ENCODE measurements around the gene GBE1.
A peak's percentile ranks its signal among the peaks of the same experiment; 100 is the strongest.
"Not testable (repeated sequence)": the region's sequence is repeated elsewhere in the genome, so short reads cannot be mapped to it uniquely, and the experiment has no call there.

GBE1 gene

DNA sequence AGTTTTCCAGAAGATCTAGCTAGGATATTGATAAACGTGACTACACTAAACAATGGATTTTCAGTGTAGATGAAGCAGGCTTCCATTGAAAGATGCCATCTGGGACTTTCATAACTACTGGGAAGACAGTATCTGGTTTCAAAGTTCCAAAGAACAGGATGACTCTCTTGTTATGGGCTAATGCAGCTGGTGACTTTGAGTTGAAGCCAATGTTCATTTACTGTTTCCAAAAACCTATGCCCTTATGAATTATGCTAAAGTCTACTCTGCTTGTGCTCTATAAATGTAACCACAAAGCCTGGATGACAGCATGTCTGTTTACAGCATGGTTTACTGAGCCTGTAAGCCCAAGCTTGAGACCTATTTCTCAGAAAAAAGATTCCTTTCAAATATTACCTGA, 245.4 kb downstream of the GBE1 start:
- no peak for DNase-seq

DNA sequence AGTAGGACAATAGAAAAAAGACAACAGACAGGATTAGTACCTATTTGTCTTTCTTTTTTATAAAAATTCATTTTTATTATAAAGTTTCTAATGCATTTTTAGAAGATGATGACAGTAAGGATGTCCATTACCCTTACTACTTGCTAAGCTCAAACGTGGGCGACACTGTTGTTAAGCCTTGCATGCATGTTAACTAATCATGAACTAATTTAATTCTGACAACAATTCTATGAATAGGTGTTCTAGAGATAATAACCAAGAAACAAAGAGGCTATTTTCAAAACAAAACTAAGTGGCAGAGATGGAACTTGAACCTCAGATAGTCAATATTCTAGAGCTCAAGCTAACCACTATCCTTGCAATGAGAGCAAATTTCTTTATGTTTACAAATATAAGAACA, 247.9 kb downstream of the GBE1 start:
- DNase-seq: no peak

DNA sequence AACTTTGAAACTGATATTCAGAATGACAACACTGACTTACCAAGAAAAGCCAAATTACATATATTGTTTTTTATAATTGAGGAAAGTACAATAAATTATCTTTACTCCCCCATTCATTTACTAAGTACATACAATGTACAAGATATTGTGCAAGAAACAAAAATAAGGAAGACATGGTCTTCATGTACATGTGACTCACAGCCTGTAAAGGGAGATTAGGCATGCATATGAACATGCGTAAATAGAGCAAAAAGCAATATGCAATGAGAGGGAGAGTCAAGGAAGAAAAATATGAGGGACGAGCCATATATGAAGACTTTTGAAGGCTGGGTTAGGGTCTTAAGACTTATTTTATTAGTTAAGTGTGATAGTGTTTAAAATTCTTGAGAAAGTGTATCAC, 258.4 kb downstream of the GBE1 start:
- no peak for DNase-seq

DNA sequence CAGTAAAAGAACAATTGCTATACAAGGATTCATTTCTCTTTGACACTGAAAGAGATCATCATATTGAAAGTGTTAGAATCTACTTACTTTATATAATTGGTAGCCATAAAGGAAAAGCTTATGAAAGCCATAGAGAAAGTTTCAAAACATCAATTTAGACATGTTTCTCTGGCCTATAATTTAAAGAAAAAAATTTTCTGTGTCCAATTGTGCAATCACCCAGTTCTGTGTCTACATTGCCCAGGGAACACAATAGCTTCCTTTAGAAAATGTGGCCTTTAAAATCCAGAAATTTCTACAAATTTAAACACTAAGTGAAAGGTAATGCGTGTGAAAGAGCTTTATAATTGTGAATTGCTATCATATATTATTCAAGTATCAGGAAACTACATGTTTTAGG, 259.2 kb downstream of the GBE1 start:
- DNase-seq: no peak

DNA sequence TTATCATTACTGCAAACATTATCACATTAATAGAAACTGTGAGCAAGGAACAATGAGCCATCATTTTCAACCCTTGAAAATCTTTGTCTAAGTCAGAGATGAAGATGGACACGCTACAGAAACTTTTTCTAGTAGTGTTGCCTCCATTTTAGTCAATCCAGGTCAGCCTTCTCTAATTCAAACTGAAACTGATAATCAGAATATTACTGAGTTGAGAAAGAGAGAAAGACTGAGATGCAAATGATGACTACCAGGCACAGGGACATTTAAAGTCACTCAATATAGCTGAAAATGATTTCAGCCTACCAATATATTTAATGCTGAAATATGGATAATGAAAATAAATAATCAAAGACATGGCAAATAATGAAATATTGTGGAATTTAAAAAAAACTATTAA, 261.4 kb downstream of the GBE1 start:
- no peak for DNase-seq

DNA sequence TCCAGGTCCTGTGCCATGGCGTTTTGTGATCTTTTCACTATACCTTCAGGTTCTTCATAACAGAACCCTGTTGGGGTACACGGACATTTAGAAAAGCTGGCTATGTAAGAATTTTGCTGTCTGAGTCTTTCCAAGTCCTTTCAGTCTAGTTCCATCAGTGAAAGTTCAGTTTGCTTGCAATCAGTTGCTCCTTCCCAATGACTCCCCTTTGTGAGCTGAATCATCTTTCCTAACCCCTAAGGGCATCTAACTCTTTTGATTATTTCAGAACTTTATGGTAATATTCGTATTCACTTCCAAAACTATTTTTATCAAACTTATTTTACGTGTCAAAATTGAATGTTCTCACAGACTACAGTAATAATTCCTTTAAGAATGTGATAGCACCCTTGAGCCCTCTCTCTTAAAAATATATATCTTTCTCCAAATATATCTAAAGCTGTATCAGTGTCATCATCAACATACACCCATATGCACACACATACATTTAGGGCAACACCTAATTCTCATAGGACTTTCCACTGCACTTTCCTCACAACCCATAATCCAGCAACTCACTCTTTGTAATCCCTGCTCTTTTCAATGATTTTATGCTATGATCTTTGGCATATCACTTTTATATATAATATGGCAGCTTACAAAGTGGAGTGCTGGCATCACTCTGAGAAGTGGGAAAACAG, 263.7 kb downstream of the GBE1 start:
- no peak for DNase-seq

DNA sequence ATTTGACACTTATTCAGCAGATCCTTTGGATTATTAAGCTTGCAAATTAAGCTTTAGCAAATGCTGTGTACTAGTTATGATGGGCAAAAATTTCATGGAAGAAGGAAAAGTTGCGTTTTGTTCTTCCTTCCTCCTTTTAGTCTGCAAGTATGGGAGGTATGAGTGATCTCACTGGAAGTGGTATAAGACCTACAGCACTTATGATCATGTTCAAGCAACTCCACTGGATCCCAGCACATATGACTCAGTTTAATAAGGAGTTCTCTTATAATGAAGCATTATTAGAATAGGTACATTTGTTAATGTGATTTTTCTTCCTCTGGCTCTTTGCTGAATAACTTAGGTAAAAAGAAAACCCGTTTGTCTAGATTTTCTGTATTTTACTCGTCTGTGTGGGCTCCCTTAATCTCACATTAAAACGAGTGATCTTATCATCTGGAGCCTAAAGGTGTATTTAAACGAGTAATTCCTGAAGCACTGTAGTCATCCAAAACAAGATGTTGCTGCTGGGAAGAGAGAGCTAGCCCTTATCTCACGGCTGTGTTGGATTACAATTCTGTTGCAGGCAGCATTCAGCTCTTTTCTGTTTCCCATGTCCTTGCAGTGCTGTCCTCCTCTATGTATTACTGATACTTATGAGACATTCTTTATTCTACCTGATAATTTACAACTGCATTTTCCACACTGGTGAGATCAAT, 264.9 kb downstream of the GBE1 start:
- DNase-seq: no peak

DNA sequence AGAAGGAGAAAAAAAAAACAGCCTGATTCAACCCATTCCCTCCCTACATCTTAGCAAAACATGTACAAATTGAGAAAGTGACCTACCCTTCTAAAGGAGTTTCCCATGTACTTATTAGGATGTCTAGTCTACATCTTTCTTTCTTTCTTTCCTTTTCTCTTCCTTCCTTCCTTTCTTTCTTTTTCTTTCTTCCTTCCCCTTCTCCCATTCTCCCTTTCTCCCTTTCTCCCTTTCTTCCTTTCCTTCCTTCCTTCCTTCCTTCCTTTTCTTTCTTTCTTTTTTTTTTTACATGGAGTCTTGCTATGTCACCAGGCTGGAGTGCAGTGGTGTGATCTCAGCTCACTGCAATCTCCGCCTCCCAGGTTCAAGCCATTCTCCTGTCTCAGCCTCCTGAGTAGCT, 269.0 kb downstream of the GBE1 start:
- DNase-seq: not testable (repeated sequence)

DNA sequence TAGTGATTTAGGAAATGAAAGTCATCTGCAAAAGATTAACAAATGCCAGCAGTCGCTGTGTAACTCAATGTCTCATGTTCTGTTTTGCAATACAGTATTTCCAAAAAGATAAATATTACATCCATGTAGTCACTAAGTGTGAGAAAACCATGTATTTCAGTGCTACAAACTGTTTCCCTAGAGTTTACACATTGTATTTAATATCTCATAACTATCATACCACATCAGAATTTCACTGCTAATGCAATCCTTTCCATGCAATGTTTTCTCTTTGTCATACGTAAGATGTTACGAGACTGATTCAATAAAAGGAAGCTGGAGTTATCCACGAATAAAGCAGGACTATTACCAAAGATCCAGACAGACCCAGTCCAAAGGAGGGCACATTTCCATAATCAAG, 269.4 kb downstream of the GBE1 start:
- DNase-seq: no peak

DNA sequence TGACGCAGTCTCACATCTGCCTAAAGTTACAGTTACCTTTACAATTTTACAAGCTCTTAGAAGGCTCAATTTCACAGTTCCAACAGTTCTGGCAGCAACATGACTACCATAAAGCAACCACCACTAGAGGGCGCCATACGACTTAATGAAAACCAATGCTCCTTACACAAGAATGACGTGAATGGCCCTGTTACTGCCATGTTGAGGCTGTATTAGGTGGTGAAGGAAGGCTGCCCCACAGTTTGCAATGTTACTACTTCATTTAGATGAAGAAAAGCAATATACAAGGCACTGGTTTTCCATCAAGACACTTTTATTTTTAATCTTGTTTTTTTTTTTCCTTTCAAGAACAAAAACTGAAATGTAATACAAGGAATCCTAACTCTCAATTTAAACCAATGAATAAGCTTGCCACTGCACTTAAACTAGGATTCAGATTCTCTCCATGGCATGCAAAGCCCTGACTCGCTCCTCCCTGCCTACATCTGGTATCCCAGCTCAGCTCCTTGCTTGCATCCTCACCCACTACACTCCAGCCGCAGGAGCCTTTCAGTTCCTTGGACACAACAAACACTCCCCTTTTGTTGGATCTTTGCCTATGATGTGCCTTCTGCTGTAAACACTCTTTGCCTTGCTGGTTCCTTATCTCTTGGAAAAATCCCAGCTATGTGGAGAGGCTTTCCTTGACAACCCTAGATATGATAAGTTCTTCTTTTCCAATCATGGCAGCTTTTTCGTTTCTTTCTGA, 270.7 kb downstream of the GBE1 start:
- peak; percentile 73 for DNase-seq

DNA sequence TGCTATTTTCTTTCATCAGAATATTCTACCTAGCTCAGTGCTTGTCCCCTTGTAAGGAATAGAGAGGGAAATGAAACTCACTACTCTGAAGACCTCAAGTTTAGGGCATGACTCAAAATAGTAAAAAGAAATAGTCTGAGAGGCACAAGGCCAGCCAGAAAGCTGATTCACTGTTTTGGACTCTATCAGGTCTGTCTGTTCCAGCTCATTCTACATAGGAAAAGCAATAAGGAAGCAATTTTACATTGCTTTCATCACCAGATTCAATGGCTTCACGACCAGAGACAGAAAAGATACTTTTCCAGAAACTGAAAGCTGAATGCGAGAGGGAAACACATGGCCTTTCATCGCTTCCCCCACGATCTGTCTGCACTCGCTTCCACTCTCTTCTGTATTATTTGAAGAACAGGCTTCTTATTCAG, 276.0 kb downstream of the GBE1 start:
- no peak for DNase-seq

DNA sequence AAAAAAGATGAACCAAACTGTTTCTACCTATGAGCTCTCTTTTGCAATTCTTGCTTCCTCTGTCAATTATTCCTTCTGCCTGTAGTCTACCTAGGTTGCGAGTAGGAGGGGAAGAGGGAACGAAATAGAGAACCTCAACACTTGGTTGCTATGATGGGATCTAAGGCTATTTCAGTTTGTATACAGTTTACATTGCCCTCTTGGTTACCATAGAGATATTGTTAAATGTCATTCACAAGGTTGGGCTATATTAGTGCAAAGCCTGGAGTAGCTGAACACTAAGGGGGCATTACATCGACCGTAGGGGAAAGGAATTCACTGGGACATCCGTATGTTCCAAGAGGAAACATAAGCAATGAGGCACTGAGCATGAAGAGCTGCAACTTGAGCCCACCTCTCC, 276.9 kb downstream of the GBE1 start:
- DNase-seq: no peak

DNA sequence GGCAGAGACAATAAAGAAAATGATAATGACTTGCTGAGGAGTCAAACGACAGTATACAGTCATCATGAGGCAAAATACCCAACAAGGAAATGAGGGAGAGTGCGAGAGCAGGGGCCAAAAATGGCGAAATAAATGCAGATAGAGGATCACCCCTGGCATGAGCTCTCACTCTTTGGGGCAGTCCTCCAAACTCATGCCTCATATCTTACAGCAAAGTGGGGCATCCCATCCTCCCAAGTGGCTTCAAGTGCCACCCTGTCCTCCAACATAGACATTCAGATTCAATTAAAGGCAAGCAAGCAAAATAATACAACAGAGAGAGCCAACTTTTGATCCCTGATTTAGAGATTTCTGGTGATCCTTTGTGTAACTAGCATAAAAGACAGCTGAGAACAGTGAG, 278.4 kb downstream of the GBE1 start:
- DNase-seq: no peak

DNA sequence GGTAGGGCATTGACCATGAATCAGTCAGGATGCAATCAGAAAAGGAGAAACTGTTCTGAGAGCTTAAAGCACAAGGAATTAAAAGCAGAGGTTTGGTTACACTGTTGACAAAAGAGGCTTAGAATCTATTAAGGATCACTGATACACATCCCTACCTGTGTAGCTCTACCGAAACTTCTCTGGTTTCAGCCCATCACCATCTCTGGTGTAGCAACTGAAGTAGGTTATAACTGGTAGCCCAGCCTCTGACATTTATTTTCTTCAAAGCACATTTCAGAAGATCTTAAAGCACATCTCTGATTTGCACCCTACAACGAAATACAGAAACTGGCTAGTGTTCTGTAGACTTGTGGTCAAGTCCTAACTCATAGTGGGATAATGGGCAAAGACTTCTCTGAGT, 283.7 kb downstream of the GBE1 start:
- DNase-seq: no peak

DNA sequence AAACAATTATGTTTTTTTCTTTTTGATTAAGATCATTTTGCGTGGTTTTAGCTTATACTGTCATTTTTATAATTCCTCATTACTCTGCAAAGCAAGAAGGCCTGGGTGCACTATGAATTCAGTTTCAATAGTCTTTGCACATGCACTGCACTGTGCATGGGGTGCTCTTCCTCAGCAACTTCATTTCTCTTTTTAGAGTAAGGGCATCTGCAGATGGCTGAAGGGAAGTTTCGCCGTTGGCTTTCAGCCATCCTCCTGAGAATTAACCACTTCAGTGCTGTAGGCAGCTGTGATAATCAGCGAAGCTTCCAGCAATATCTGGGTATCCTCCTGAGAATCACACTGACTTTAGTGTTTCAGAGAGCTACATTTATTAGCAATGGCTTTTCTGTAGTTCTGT, 284.8 kb downstream of the GBE1 start:
- no peak for DNase-seq

DNA sequence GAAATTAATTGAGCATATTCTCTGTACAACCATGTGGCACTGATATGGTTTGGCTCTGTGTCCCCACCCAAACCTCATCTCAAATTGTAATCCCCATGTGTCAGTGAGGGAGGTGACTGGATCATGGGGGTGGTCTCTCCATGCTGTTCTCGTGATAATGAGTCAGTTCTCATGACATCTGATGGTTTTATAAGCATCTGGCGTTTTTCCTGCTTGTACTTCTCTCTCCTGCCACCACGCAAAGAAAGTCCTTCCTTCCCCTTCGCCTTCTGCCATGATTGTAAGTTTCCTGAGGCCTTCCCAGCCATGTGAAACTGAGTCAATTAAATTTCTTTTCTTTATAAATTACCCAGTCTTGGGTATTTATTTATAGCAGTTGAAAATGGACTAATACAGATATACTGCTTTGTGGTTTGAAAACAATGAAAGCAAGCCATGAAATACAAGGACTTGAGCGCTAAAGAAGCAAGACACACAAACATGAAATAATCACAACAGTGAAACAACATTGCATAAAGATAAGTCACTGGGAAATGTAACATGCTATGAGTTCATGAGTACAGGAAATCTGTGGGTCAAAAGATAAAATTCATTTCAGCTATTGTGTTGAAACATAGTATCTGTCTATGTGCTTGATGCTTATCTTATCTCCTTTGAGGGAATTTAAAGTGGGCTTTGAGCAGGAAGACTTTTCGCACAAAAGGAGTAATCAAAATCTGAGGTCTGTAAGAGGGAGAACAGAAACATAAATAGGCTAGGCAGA, 288.7 kb downstream of the GBE1 start:
- no peak for DNase-seq

DNA sequence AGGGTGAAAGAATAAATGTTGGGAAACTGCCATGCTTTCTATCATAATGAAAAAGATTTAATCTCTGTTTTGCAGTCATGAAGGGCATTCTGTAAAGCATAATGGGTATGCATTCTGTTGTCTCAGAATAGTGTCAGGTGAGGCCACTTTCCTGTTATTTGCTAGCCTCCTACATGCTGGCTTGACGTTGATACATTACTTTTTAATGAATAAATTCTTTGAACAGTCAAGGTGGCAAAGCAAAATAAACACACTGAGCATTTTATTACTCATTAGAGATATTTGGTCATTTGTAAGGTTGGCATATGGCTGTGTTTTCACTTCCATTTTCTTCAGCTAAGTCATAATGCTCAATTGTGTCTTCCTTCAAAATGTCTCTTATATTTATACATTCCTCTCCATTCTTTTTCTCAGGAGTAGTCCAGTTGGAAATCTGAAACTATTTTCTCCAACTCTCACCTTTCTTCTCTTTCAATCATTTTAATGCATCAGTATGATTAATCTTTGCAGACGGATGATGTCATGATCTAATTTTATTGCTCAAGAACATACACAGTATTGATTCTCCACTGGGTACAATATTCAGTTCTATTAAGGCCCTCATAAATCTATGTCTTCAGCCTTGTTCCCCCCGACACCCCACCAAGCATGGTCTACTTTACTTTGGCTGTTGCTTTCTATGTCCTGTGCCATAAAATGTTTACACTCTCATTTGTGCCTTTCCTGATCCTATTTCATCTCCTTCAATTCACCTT, 290.7 kb downstream of the GBE1 start:
- DNase-seq: no peak

DNA sequence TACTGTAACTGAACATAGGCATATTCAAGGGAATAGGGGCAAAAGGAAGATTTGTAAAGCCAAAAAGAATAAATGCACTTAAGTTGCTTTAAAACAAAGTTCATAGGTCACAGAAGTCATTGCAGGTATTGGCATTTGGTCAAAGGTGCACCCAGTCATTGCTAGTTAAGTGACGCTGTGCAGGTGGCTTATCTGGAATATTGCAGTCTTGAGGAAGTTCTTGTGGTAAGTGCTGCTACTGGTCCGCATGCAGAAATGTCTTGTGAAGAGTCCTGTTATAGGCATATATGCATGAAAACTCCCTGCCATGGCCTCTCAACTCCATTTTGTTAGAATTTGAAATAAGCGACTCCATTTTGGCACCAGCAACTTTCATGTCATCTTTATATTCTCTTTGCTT, 293.1 kb downstream of the GBE1 start:
- DNase-seq: no peak

DNA sequence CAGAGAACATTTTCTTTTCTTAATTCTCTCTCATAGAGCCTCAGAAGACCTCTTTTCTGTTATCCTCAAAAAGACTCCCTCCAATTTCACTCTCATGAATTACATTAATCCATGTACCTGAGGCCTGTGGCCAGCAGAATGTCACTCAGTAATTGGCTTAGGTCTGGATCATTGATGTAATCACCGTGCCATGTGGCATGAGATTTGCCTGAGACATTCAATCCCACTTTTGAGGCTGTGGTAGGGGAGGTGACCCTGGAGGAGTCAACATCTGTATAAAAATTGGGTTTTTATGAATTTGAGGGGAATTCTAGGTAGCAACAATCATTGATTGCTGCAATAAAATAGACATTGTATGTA, 295.3 kb downstream of the GBE1 start:
- DNase-seq: no peak

DNA sequence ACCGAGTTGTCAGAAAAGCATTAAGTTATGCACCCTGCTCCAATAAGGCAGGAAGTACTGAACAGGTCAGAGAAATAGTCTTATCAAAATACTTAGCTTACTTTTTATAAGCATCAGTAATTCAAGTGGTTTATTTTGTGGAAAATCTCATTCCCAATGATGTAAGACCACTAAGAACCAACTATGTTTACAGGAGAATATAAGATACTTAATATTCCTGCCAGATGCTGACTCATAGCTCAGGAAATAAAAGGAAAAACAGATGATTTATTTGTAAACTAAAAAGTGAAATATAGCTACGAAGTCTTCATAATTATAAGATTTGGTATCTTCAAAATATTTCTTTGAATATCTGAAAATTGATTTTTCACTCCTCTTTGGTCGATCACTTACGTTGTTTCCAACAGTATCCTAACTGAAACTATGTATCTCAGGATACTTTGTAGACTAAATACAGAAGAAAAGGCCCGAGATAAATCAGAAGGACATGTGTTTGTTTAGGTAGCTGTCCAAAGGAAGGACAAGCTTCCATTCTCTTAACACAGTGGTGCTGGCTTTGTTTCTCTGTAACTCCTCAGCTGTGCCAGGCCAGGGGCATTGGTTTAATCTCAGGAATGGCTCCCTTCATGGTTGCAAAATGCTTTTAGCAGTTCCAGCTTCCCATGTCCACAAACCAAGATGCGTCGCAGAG, 295.8 kb downstream of the GBE1 start:
- no peak for DNase-seq

DNA sequence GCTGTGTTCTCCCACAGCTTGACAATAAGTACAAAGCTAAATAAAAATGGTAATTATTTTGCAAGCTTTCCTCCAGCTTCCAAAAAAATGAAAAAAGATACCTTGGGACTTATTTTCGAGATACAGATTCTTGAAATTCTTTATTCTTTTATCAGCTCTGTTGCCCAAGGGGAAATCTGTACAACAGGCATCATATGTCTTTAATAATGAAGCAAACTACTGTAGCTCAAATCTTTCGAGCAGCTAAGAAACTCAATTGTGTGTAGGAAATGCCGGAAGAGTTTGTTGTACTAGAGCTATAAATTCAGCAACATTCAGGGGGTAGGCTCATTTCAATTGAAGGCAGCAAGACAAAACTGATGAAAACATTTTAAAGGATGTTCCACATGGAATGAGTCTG, 297.7 kb downstream of the GBE1 start:
- no peak for DNase-seq

DNA sequence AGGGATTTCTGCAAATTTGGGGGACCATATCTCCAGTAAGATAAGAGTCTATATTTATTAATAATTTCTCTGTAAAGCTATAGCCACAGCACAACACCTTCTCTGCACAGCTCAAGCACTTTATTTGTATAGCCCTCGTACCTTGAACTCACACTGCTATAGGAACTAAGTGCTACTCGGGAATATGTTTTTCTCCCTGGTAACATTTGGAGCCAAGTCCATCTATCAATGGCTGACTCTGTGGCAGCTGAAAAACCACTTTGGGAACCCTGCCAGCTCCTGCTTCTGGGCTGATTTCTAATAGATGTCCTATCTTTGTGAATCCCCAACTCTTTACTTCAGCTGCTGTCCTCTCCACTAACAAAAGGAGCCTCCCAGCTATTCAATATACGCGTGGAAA, 298.5 kb downstream of the GBE1 start:
- no peak for DNase-seq
